Measurements from ENCODE around the gene ISY1.
"Not testable (repeated sequence)": the region's sequence is repeated elsewhere in the genome, so short reads cannot be mapped to it uniquely, and the experiment has no call there.

ISY1 gene

DNA sequence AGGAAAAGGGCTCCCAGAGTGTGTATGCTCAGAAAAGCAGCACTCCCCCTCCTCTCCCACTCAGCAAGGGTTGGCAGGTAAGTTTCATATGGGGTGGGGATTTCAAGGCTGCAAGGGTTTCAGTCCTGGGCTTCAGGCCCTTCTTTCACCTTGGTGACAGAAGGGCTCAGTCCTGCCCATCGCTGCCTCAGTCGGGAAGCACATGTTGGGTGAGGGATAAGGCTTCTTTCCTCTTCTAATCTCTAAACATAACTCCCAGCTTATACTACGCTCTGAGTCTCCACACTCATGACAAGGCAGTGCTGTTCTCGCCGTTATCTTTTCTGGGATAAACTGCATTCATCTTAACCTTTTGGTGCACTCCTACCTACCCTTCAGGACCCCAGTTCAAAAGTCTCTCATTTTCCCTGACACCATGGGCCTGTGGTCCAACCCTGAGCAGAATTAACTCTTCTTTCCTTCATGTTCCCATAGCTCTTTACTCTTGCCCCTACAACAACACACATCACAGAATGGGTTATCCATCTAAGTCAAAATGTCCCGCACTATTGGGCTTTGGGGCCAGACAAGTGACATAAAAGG lies 56.3 kb downstream of the ISY1 start:
- H3K9ac ChIP-seq (ENCODE audit: low read depth, low read length): no peak overlapping the region
- no peak overlapping the region for H3K27ac ChIP-seq (ENCODE audit: low read depth, low read length)
- H3K4me3 ChIP-seq (ENCODE audit: low read depth, low read length): no peak overlapping the region

DNA sequence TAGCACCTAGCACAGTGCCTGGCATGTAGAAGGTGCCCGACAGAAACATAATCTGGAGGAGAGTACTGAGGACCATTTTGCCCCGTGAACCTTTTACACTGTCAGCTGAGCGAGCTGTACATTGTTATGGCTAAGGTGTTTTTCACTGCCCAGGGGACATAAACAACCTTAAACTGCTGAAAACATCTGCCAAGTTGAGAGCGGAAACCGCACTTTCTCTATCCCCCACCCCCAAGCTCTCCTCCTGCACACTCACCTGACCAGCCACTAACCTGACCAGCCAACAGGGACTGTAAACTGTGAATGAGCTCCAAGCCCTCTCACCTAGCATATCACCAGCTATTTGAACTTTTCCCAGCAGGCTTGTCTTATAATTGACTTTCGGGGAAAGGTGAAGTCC lies 56.8 kb downstream of the ISY1 start:
- no peak overlapping the region for H3K27ac ChIP-seq (ENCODE audit: low read depth, low read length)
- H3K36me3 ChIP-seq (ENCODE audit: control insufficient read depth, insufficient read depth, low read length): no peaks in the 10 kb centered on the region
- no peaks in the 10 kb centered on the region for H3K27me3 ChIP-seq (ENCODE audit: control insufficient read depth, insufficient read depth, low read length)
- H3K9ac ChIP-seq (ENCODE audit: low read depth, low read length): no peak overlapping the region
- no peaks in the 10 kb centered on the region; the same call in 1 of the 2 replicates for H3K4me1 ChIP-seq (ENCODE audit: control insufficient read depth, insufficient read depth, low read length)
- no peak overlapping the region for H3K4me3 ChIP-seq (ENCODE audit: low read depth, low read length)
- H3K9me3 ChIP-seq (ENCODE audit: control insufficient read depth, insufficient read depth, low read length): no peaks in the 10 kb centered on the region

More for the DNA sequence above, 56.3 kb downstream of the ISY1 start:
- Histone ChIP-seq H3K9me3 (ENCODE audit: control insufficient read depth, insufficient read depth, low read length) (no peaks in the 10 kb centered on the region), H3K27me3 (ENCODE audit: control insufficient read depth, insufficient read depth, low read length) (no peaks in the 10 kb centered on the region), H3K4me1 (ENCODE audit: control insufficient read depth, insufficient read depth, low read length) (no peaks in the 10 kb centered on the region; the same call in 1 of the 2 replicates), H3K36me3 (ENCODE audit: control insufficient read depth, insufficient read depth, low read length) (no peaks in the 10 kb centered on the region)

DNA sequence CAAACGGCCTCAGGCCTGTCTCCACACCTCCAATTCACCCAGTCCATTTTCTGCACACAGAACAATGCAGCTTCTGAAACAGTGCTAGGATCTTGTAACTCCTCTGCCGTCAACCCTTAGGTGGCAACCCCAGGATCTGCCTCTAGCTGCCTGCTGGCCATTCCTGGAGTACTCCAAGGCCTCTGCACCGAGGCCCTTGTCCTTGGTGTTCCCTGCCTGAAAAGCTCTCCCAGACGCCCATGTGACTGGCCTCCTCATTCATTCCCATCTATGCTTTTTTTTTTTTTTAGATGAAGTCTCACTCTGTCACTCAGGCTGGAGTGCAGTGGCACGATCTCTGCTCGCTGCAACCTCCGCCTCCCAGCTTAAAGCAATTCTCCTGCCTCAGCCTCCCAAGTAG lies 57.6 kb downstream of the ISY1 start:
- no peak overlapping the region for H3K27ac ChIP-seq (ENCODE audit: low read depth, low read length)
- H3K4me3 ChIP-seq (ENCODE audit: low read depth, low read length): no peak overlapping the region
- H3K27me3 ChIP-seq (ENCODE audit: control insufficient read depth, insufficient read depth, low read length): no peaks in the 10 kb centered on the region
- no peaks in the 10 kb centered on the region for H3K9me3 ChIP-seq (ENCODE audit: control insufficient read depth, insufficient read depth, low read length)
- no peaks in the 10 kb centered on the region for H3K36me3 ChIP-seq (ENCODE audit: control insufficient read depth, insufficient read depth, low read length)
- H3K4me1 ChIP-seq (ENCODE audit: control insufficient read depth, insufficient read depth, low read length): no peaks in the 10 kb centered on the region; the same call in 1 of the 2 replicates
- H3K9ac ChIP-seq (ENCODE audit: low read depth, low read length): no peak overlapping the region

DNA sequence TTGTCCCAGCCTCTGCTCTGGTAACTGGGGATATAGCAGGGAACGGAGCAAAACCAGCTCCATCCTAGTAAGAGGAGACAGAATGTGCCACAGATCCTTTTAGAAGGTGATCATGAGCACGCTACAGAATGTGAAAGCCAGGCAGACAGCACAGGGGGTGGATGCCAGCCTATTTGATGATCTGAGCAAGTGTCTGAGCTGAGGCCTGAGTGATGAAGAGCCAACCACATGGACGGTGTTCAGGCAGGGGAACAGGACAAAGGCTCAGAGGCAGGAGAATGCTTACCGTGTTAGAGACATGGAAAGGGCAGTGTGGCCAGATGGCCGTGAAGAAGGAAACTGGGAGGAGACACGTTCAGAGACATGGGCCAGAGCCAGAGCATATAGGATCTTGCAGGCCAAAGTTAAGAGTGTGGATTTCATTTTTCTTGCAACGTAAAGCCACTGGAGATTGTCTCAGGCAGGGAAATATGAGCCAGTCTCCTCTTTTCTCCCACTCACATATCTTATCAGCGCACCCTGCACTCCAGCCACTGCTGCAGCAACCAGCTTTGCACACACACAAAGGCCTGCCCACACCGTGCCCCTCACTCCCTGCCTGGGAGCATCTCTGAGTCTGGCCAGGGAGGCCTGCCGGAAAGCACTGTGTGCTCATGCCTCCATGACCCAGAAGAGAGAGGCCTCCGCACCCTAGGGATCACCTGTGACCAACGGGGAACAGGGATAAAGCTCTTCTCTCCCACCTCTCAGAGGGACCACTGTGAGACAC lies 59.3 kb downstream of the ISY1 start:
- Histone ChIP-seq H3K36me3 (ENCODE audit: control insufficient read depth, insufficient read depth, low read length) (no peaks in the 10 kb centered on the region), H3K4me3 (ENCODE audit: low read depth, low read length) (no peak overlapping the region), H3K4me1 (ENCODE audit: control insufficient read depth, insufficient read depth, low read length) (no peaks in the 10 kb centered on the region; the same call in 1 of the 2 replicates), H3K9ac (ENCODE audit: low read depth, low read length) (no peak overlapping the region), H3K27ac (ENCODE audit: low read depth, low read length) (no peak overlapping the region), H3K27me3 (ENCODE audit: control insufficient read depth, insufficient read depth, low read length) (no peaks in the 10 kb centered on the region), H3K9me3 (ENCODE audit: control insufficient read depth, insufficient read depth, low read length) (no peaks in the 10 kb centered on the region)

DNA sequence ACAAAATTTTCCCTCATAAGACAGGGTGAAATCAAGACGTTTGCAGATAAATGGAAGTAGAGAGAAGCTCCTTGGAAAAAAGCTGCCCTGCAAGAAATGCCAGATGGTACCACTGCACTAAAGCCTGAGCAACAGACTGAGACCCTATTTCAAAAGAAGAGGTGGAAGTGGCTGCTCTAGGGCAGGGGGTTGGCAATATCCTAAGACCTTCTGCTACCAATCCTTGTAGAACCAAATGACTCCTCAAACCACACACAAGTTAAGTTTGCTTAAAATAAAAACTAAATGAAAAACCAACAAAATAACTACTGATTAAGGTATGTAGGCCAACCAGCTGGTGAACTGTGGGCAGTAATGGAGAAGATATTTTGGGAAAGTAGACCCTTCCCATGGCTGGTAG lies 60.6 kb downstream of the ISY1 start:
- Histone ChIP-seq H3K27me3 (ENCODE audit: control insufficient read depth, insufficient read depth, low read length) (no peaks in the 10 kb centered on the region), H3K4me1 (ENCODE audit: control insufficient read depth, insufficient read depth, low read length) (no peaks in the 10 kb centered on the region), H3K27ac (ENCODE audit: low read depth, low read length) (no peak overlapping the region), H3K4me3 (ENCODE audit: low read depth, low read length) (no peak overlapping the region), H3K9ac (ENCODE audit: low read depth, low read length) (no peak overlapping the region), H3K9me3 (ENCODE audit: control insufficient read depth, insufficient read depth, low read length) (no peaks in the 10 kb centered on the region), H3K36me3 (ENCODE audit: control insufficient read depth, insufficient read depth, low read length) (no peaks in the 10 kb centered on the region)

DNA sequence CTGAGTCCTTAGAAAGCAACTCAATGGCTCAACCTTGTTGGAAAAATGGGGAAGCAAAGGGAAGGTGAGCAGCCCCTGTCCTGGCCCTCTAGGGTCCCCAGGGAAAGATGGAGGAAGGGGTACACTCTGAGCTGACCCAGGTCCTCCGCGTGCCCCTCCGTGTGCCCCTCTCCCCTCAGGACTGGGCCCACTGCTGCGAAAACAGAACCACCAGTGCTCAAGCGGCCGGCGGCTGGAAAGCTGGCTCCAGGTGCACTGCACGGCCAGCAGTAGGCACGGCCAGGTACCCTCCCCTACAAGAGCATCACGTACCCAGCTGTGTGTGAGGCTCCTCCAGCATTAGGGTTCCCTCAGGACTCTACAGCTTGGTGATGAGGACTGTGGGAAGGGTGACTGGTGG lies 65.6 kb downstream of the ISY1 start:
- Histone ChIP-seq H3K27ac (ENCODE audit: low read depth, low read length) (no peak overlapping the region), H3K36me3 (ENCODE audit: control insufficient read depth, insufficient read depth, low read length) (peaks cover 18% of the 10 kb centered on the region), H3K9me3 (ENCODE audit: control insufficient read depth, insufficient read depth, low read length) (no peaks in the 10 kb centered on the region), H3K4me3 (ENCODE audit: low read depth, low read length) (no peak overlapping the region), H3K27me3 (ENCODE audit: control insufficient read depth, insufficient read depth, low read length) (no peaks in the 10 kb centered on the region), H3K9ac (ENCODE audit: low read depth, low read length) (no peak overlapping the region), H3K4me1 (ENCODE audit: control insufficient read depth, insufficient read depth, low read length) (no peaks in the 10 kb centered on the region)

DNA sequence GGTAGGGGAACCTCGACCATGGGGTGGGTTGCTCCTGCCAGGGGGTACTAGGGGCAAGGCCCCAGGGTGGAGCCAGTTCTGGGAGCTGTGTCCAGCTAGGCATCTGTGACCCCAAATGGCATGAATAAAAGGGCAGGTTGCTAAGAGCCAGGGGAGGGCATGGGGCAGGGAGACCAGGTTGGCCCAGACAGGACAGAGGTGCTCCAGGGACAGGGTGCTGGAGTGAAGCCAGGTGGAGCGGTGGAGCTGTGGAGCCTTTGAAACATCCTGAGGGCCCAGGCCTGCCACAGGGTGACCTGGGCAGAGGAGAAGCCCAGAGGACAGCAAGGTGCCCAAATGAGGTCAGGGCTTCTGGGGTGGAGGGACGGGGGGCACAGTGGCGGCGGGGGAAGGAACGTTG lies 72.6 kb downstream of the ISY1 start:
- H3K4me1 ChIP-seq (ENCODE audit: control insufficient read depth, insufficient read depth, low read length); H3K9me3 ChIP-seq (ENCODE audit: control insufficient read depth, insufficient read depth, low read length); H3K36me3 ChIP-seq (ENCODE audit: control insufficient read depth, insufficient read depth, low read length): not testable (repeated sequence)

DNA sequence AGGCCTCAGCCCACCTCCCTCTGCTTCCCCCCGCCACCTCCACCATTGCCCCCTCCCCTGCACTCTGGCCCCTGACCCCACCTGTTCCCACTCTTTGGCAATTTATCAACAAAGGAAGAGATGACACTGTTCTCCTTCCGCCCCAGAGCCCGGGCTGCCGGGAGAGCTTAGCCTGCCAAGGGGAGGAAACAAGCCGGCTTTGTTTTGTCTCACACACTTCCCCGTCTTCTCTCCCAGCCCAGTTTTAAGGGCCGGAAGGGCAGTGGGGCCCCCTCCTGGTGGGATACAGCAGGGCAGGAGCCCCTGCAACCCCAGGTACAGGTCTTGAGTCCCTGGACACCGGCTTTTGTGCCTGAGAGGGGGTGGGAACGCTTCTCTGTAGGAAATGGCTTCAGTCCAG lies 73.0 kb downstream of the ISY1 start:
- not testable (repeated sequence) for H3K27ac ChIP-seq (ENCODE audit: low read depth, low read length); H3K4me3 ChIP-seq (ENCODE audit: low read depth, low read length); H3K4me1 ChIP-seq (ENCODE audit: control insufficient read depth, insufficient read depth, low read length); H3K9me3 ChIP-seq (ENCODE audit: control insufficient read depth, insufficient read depth, low read length); H3K36me3 ChIP-seq (ENCODE audit: control insufficient read depth, insufficient read depth, low read length); H3K27me3 ChIP-seq (ENCODE audit: control insufficient read depth, insufficient read depth, low read length); H3K9ac ChIP-seq (ENCODE audit: low read depth, low read length)

More for the DNA sequence above, 72.6 kb downstream of the ISY1 start:
- not testable (repeated sequence) for H3K9ac ChIP-seq (ENCODE audit: low read depth, low read length); H3K4me3 ChIP-seq (ENCODE audit: low read depth, low read length); H3K27ac ChIP-seq (ENCODE audit: low read depth, low read length); H3K27me3 ChIP-seq (ENCODE audit: control insufficient read depth, insufficient read depth, low read length)

DNA sequence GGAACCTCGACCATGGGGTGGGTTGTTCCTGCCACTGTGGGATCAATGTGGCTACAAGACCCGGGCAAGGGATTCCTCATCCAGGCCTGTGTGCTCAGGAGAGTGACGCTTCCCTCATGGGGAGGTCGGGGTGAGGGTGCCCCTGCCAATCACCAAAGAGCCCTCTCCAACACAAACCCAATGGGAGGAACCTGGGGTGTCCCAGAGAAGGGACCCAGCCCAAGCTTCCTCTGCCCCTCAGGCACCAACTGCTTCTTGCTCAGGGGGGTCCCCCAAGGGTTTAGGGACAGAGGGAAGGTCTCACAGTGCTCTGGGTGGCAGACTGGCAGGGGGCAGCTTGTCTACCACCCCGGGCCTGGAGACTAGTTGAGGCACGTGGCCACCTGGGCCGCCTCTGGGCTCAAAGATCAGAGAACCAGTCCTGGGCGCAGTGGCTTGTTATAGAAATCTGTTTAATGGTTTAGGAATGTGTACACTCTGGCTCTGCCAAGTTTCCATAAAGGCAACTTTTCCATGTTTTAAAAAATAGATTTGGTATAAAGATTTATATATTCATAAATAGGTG lies 73.6 kb downstream of the ISY1 start:
- Histone ChIP-seq H3K4me1 (ENCODE audit: control insufficient read depth, insufficient read depth, low read length) (no peaks in the 10 kb centered on the region), H3K4me3 (ENCODE audit: low read depth, low read length) (no peak overlapping the region), H3K27me3 (ENCODE audit: control insufficient read depth, insufficient read depth, low read length) (no peaks in the 10 kb centered on the region), H3K36me3 (ENCODE audit: control insufficient read depth, insufficient read depth, low read length) (peaks cover 6% of the 10 kb centered on the region; the same call in 1 of the 2 replicates), H3K27ac (ENCODE audit: low read depth, low read length) (no peak overlapping the region), H3K9me3 (ENCODE audit: control insufficient read depth, insufficient read depth, low read length) (no peaks in the 10 kb centered on the region), H3K9ac (ENCODE audit: low read depth, low read length) (no peak overlapping the region)

DNA sequence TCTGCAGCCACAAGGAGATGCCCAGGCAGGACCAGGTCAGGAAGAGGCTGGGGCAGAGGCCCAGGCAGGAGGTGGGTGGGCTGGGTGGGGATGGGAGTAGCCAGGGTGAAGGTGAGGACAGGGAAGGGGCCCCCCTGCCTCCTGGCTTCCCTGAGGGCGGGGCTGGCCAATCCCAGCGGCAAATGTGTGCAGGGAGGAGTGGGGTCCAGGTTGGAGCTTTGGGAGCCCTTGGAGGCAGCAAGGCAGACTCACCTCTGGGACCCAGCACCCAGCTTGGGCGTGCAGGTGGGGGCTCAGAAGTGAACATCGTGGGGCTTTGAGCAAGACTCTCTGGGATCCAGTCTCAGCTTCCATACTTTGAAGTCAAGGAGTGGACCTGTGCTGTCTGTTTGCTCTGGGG lies 75.0 kb downstream of the ISY1 start:
- no peaks in the 10 kb centered on the region for H3K36me3 ChIP-seq (ENCODE audit: control insufficient read depth, insufficient read depth, low read length)
- no peaks in the 10 kb centered on the region for H3K27me3 ChIP-seq (ENCODE audit: control insufficient read depth, insufficient read depth, low read length)
- H3K9me3 ChIP-seq (ENCODE audit: control insufficient read depth, insufficient read depth, low read length): no peaks in the 10 kb centered on the region
- no peaks in the 10 kb centered on the region for H3K4me1 ChIP-seq (ENCODE audit: control insufficient read depth, insufficient read depth, low read length)
- H3K27ac ChIP-seq (ENCODE audit: low read depth, low read length): no peak overlapping the region
- H3K4me3 ChIP-seq (ENCODE audit: low read depth, low read length): no peak overlapping the region
- H3K9ac ChIP-seq (ENCODE audit: low read depth, low read length): no peak overlapping the region

DNA sequence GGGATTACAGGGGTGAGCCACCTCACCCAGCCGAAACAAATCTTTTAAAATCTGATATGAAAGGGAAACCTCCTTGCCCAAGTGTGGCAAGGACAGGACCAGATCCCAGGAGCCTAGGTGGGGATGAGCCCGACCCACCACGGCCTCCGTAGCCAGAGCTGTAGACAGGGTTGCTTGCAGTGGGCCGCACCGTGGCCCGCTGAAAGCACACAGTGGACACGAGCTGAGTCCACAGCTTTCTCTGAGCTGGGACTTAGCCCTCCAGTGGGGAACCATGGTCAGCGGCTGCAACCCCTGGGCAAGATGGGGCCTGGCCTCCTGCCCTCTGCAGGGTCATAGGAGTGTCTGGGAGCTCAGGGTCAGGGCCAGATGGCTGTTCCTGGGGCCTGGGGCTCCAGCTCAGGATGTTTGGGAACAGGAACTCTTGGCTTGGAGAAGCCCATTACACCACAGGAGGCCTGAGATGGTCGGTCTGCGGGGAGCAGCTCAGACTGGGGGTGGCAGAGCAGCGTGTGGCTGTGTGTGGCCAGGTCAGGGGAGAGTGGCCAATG lies 75.6 kb downstream of the ISY1 start:
- H3K4me1 ChIP-seq (ENCODE audit: control insufficient read depth, insufficient read depth, low read length): no peaks in the 10 kb centered on the region
- H3K27ac ChIP-seq (ENCODE audit: low read depth, low read length): no peak overlapping the region
- H3K9me3 ChIP-seq (ENCODE audit: control insufficient read depth, insufficient read depth, low read length): no peaks in the 10 kb centered on the region
- no peaks in the 10 kb centered on the region for H3K36me3 ChIP-seq (ENCODE audit: control insufficient read depth, insufficient read depth, low read length)
- no peak overlapping the region for H3K9ac ChIP-seq (ENCODE audit: low read depth, low read length)
- H3K4me3 ChIP-seq (ENCODE audit: low read depth, low read length): no peak overlapping the region
- no peaks in the 10 kb centered on the region for H3K27me3 ChIP-seq (ENCODE audit: control insufficient read depth, insufficient read depth, low read length)
